Bronchial epithelial cell (primary cell): ENCODE results near the gene REPS1. TPM values are rescaled to one million over a fixed set of nuclear protein-coding genes. Genes with fewer than 3 reads are reported as not detected.
A peak's percentile ranks its signal among the peaks of the same experiment; 100 is the strongest.

Experiments
- DNase-seq: peaks from one replicate; pipeline ENCODE4 v3.0.0-alpha.2; 2010; ENCODE audit warnings: low read depth
- FAIRE-seq: peaks from 2 replicates; lab custom pipeline; 2011; peaks lifted over from hg19 to GRCh38; lab: Jason Lieb, UNC
- H3K27me3 ChIP-seq: 2 replicates; pipeline ENCODE4 v1.5.1; 2011; ENCODE audit warnings: low read length; ENCODE audit not compliant: control insufficient read depth, insufficient read depth
- H3K36me3 ChIP-seq: 2 replicates; pipeline ENCODE4 v1.5.1; 2011; ENCODE audit warnings: low read length; ENCODE audit not compliant: control insufficient read depth, insufficient read depth
- H3K4me3 ChIP-seq: 2 replicates; pipeline ENCODE4 v1.5.1; 2011; ENCODE audit warnings: mild to moderate bottlenecking, low read depth, low read length, control low read depth
- total RNA-seq: library from RNA; depleted of rRNA; stranded (reverse); fragments of >200 nt; gene quantifications from 2 replicates; pipeline ENCODE4 v1.2.1, GENCODE V29; 2014
- TF ChIP-seq, protein P1 (sequence below): IDR thresholded peaks from 2 replicates; pipeline ENCODE4 v1.5.1; 2011; ENCODE audit warnings: mild to moderate bottlenecking, moderate library complexity, low read length, control low read depth, inconsistent platforms; ENCODE audit not compliant: insufficient read depth, severe bottlenecking

Gene REPS1
- total RNA-seq, 1 donor from 2014 or later, result 31.1 TPM

DNA sequence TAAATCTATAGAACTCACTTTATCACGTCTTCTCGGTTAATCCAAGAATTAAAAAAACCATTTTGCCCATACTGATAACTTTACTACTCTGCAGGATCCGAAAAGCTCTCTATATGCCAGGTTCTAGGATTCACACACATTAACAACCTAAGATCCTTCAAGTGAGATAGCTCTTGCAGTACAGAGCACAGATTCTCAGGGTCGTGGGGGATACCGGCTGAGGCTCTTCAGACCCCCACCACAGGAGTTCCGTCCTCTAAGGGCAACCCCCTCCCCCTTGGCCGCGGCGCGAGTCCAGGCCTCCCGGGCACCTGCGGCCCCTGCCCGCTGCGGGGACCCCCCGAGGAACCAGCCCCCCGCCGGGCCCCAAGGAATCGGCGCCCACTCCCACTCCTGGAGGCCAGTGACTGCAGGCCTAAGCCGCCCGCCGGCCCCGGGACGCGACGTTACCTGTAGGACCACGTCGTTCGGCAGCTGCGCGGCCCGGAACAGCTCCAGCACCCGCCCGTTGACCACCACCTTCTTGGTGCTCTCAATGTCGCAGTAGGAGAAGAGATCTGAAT lies 892 bp downstream of the REPS1 start:
- no peak for FAIRE-seq
- no peak for DNase-seq
- peak overlapping the region; percentile 82 for H3K4me3 ChIP-seq
- no peaks in the 10 kb centered on the region for H3K36me3 ChIP-seq
- TF ChIP-seq, protein P1, sequence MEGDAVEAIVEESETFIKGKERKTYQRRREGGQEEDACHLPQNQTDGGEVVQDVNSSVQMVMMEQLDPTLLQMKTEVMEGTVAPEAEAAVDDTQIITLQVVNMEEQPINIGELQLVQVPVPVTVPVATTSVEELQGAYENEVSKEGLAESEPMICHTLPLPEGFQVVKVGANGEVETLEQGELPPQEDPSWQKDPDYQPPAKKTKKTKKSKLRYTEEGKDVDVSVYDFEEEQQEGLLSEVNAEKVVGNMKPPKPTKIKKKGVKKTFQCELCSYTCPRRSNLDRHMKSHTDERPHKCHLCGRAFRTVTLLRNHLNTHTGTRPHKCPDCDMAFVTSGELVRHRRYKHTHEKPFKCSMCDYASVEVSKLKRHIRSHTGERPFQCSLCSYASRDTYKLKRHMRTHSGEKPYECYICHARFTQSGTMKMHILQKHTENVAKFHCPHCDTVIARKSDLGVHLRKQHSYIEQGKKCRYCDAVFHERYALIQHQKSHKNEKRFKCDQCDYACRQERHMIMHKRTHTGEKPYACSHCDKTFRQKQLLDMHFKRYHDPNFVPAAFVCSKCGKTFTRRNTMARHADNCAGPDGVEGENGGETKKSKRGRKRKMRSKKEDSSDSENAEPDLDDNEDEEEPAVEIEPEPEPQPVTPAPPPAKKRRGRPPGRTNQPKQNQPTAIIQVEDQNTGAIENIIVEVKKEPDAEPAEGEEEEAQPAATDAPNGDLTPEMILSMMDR, result no peak
- H3K27me3 ChIP-seq, result no peaks in the 10 kb centered on the region

DNA sequence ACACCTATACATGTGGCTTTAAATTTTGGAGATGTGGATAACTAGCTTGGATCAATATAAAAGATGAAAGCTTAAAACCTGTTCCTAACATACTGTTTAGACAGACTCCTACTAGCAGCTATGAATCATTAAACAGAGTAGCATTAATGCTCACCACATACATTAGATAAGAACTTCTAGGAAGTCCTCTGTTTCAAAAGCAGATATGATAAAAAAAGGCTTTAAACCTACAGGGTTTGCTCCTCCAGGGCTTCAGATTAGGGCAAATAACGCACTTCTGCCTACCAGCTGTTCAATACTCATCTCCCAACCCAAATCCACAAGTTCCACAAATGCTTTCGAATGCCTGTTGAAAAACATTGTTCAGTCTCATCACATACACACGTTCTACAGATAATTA lies 1.5 kb downstream of the REPS1 start:
- Histone ChIP-seq H3K27me3 (no peaks in the 10 kb centered on the region), H3K36me3 (no peaks in the 10 kb centered on the region), H3K4me3 (peak overlapping the region; percentile 82)
- DNase-seq (peak; percentile 70), FAIRE-seq (no peak)
- TF ChIP-seq, protein P1, result no peak

DNA sequence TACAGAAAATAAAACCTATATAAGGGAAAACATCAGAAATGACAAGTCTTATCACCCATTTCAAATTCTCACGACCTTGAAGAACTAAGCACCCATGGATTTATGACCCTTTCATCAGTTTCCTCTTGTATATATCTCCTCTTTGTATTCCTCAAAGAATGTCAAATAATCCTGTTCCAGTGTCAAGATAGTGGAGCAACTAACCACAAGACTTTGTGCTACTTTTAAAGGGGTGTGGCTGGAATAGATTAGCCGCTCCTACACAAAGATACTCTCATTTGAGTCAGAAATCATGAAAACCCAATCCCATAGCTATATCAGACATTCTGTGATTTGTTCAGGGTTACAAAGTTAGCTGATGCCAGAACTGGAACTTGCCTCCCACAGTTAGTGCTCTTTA lies 6.6 kb downstream of the REPS1 start:
- no peaks in the 10 kb centered on the region for H3K36me3 ChIP-seq
- no peak for DNase-seq
- no peaks in the 10 kb centered on the region for H3K27me3 ChIP-seq
- no peak for FAIRE-seq
- TF ChIP-seq, protein P1, result no peak
- no peak overlapping the region for H3K4me3 ChIP-seq

DNA sequence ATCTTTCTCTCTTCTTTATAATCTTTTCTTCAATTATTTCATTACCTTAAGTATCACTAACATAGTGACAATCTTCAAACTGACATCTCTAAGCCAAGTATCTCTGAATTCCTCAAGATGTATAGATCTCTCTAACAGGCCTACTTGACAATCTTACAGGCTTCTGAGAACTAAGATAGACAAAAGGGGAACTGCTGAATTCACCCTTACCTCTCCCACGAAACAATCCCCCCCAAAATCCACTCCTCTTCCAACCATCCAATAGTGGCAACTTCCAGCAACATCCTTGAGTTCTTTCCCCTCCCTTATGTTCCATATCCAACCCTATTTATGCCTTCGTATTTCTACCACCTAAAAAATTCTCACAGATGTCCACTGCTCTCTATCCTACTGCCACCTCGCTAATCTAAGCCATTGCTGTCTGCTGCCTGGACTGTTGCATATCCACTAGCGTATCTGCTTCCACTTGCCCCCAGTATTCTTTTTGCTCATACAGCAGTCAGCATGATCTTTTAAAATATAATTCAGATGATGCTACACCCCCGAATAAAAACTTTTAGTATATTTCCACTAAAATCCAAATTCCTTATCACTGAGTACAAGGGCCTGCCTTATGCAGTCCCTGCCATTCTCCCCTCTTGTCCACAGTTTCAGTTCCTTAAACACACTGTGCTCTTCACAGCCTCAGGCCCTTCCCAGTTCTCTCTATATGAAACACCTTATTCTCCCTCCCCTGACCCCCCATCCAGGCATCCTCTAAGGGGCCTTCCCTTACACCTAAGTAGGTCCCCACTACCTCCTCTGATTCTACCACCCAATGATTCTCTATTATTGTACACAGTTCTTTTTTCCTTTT lies 8.0 kb downstream of the REPS1 start:
- DNase-seq (no peak), FAIRE-seq (no peak)
- TF ChIP-seq, protein P1, result no peak
- no peaks in the 10 kb centered on the region for H3K36me3 ChIP-seq
- H3K27me3 ChIP-seq, result no peaks in the 10 kb centered on the region
- H3K4me3 ChIP-seq, result no peak overlapping the region

DNA sequence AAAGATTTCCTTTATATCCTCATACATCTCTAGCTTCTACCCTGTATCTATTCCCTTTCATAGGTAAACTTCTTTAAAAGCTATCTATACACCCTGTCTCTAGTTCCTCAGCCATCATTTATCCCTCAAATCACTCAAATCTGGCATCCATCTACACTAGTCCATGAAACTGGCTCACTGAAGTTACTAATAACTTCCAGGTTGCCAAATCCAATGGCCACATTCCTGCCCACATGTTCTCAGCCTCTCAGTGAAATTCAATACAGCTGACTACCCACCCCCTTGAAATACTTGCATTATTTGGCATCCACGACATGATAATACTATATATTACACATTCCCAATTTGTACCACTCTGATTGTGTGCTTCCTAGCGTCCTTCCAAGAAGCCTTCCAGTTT lies 8.7 kb downstream of the REPS1 start:
- TF ChIP-seq, protein P1, result no peak
- peak; percentile 49 for DNase-seq
- Histone ChIP-seq H3K27me3 (no peaks in the 10 kb centered on the region), H3K4me3 (no peak overlapping the region), H3K36me3 (no peaks in the 10 kb centered on the region)
- no peak for FAIRE-seq
